Immature natural killer cell (primary cell): ENCODE results near the gene ST14. TPM values are rescaled to one million over a fixed set of nuclear protein-coding genes. Genes with fewer than 3 reads are reported as not detected.
A peak's percentile ranks its signal among the peaks of the same experiment; 100 is the strongest.

ENCODE experiments used
- DNase-seq, 3 donors: peaks; one replicate each; pipeline ENCODE4 v3.0.0; 2022; ENCODE audit warnings: mixed read lengths in 1 of 3
- H3K27ac Mint-ChIP-seq, 6 donors: one replicate each; pipeline ENCODE4 v1.8.0; 2020; ENCODE audit warnings: mixed read lengths in 6 of 6, mild to moderate bottlenecking in 5 of 6, inconsistent platforms in 4 of 6, moderate library complexity in 3 of 6
- H3K27me3 Mint-ChIP-seq, 3 donors: one replicate each; pipeline ENCODE4 v1.8.0; 2020 to 2021; ENCODE audit warnings: low read depth in 3 of 3, mild to moderate bottlenecking in 3 of 3, mixed read lengths in 3 of 3, moderate library complexity in 3 of 3, inconsistent platforms in 1 of 3
- H3K36me3 Mint-ChIP-seq, 3 donors: one replicate each; pipeline ENCODE4 v1.8.0; 2020; ENCODE audit warnings: mixed read lengths in 3 of 3, inconsistent platforms in 2 of 3, mild to moderate bottlenecking in 2 of 3
- H3K4me1 Mint-ChIP-seq, 2 donors: one replicate each; pipeline ENCODE4 v1.8.0; 2020; ENCODE audit warnings: inconsistent platforms in 2 of 2, mild to moderate bottlenecking in 2 of 2, mixed read lengths in 2 of 2, moderate library complexity in 1 of 2
- H3K4me3 Mint-ChIP-seq, 5 donors: one replicate each; pipeline ENCODE4 v1.8.0; 2020; ENCODE audit warnings: mild to moderate bottlenecking in 5 of 5, mixed read lengths in 5 of 5, inconsistent platforms in 3 of 5, moderate library complexity in 3 of 5
- H3K9me3 Mint-ChIP-seq, 6 donors: one replicate each; pipeline ENCODE4 v1.8.0; 2020; ENCODE audit warnings: mild to moderate bottlenecking in 6 of 6, mixed read lengths in 6 of 6, inconsistent platforms in 4 of 6, moderate library complexity in 3 of 6
- polyA plus RNA-seq, 3 donors: library from polyadenylated mRNA; unstranded; fragments of 300-500 nt; fragmentation: Illumina TruSeq; gene quantifications; one replicate each; pipeline ENCODE4 v1.2.3, GENCODE V29; 2021

ST14 gene
- polyA plus RNA-seq, 3 donors from 2014 or later: 0.54 to 3.6 (median 2.8) TPM

DNA sequence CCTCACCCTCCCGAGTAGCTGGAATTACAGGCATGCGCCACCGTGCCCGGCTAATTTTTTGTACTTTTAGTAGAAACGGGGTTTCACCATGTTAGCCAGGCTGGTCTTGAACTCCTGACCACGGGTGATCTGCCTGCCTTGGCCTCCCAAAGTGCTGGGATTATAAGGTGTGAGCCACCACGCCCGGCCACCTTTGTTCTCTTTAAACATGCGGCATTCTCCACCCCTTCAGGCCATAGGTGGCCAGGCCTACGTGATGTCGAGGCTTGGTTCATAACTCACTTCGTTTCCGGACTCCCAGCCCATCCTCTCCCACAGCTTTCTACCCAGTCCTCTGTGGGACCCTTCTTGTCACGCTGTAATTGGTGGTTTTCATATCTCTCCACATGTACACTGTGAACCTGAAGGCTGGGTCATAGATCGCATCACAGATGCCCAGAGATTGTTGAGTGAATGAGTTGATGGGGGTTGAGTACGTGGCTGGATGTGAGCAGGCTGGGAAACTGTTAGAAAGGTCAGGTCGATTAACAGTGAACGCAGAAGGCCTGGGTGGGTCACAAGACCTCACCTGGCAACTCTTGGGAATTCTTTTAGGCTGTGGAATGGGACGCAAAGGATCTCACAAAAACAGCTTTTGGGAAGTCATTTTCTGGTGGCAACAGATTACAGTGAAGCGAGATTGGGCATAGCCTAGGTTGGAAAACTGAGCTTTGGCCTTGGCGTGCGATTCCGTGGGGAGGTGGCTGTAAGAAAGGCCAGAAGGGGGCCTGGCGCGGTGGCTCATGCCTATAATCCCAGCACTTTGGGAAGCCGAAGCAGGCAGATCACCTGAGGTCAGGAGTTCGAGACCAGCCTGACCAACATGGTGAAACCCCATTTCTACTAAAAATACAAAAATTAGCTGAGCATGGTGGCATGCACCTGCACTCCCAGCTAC, 44.5 kb downstream of the ST14 start:
- Mint-ChIP-seq H3K4me3 (no peak overlapping the region), H3K27me3 (peaks cover 0 to 6% (median 5%) of the 10 kb centered on the region in 3 donors), H3K9me3 (no peaks in the 10 kb centered on the region), H3K4me1 (no peaks in the 10 kb centered on the region), H3K36me3 (no peaks in the 10 kb centered on the region), H3K27ac (no peak overlapping the region)
- no peak for DNase-seq

DNA sequence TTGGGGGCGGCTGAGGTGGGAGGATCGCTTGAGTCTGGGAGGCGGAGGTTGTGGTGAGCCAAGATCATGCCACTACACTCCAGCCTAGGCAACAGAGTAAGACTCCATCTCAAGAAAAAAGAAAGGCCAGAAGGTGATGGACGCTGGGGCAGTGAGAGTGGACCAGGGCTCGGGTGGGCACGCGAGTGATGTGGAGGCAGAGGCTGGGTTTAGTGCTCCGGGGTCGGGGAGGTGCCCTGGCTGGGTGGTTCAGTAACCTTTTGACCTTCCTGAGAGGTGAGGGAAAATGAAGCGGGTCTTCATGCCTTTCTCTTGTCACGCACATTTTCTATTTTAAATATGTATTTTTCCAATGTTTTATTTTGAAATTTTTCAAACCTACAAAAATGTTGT, 45.1 kb downstream of the ST14 start:
- no peak overlapping the region for H3K4me3 Mint-ChIP-seq
- H3K4me1 Mint-ChIP-seq: no peaks in the 10 kb centered on the region
- no peaks in the 10 kb centered on the region for H3K9me3 Mint-ChIP-seq
- H3K27ac Mint-ChIP-seq: no peak overlapping the region
- H3K27me3 Mint-ChIP-seq: peaks cover 0 to 6% (median 5%) of the 10 kb centered on the region in 3 donors
- no peak for DNase-seq
- H3K36me3 Mint-ChIP-seq: no peaks in the 10 kb centered on the region

DNA sequence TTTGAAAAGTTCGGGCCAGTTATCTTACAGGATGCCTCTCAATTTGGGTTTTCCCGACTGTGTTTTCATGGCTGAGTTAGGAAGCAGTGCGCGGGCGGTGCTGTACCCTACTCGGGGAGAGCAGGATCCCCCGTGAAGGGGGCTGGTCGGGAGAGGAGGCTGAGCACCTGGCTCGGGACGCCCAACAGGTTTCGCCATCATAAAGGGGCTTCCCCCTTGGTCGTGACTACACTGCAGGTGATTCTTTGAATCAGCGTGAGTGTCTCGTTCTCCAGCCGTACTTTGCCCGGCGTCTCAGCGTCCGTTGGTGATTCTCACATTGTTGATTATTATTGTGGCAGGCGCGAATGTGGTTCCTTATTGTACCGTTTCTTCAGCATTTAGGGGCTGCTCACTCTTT, 46.6 kb downstream of the ST14 start:
- no peak overlapping the region for H3K4me3 Mint-ChIP-seq
- DNase-seq: no peak
- H3K36me3 Mint-ChIP-seq: no peaks in the 10 kb centered on the region
- H3K27me3 Mint-ChIP-seq: peaks cover 0 to 9% (median 5%) of the 10 kb centered on the region in 3 donors
- no peaks in the 10 kb centered on the region for H3K9me3 Mint-ChIP-seq
- no peak overlapping the region for H3K27ac Mint-ChIP-seq
- no peaks in the 10 kb centered on the region for H3K4me1 Mint-ChIP-seq

DNA sequence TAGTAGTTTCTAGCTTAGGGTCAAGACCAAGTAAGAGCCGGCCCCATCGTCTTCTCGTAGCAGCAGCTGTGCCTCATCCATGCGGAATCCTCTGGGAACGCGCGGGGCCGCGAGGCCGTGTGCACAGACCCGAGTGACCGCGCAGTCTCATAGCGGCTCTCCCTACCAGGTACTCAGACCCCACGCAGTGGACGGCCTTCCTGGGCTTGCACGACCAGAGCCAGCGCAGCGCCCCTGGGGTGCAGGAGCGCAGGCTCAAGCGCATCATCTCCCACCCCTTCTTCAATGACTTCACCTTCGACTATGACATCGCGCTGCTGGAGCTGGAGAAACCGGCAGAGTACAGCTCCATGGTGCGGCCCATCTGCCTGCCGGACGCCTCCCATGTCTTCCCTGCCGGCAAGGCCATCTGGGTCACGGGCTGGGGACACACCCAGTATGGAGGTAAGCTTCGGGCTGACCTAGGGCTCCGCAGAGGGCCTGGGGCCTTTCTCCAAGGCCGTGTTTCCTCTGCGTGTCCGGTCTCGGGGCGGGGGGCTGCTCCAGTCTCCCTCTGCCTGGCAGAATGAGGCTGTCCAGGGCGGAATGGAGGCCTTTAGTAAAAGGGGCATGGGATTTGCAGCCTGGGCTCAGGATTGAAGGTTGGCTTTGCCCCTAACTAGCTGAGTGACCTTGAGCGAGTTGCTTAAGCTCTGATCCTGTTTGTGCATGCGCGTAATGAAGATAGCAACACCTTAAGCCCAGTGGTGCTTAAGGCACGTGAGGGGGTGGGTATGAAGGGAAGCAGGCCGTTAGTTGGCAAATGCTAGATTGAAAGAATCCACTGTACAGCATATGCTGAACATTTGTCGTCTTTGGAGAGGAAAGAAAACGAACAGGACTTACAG, 48.9 kb downstream of the ST14 start:
- no peak overlapping the region for H3K27ac Mint-ChIP-seq
- DNase-seq: no peak

DNA sequence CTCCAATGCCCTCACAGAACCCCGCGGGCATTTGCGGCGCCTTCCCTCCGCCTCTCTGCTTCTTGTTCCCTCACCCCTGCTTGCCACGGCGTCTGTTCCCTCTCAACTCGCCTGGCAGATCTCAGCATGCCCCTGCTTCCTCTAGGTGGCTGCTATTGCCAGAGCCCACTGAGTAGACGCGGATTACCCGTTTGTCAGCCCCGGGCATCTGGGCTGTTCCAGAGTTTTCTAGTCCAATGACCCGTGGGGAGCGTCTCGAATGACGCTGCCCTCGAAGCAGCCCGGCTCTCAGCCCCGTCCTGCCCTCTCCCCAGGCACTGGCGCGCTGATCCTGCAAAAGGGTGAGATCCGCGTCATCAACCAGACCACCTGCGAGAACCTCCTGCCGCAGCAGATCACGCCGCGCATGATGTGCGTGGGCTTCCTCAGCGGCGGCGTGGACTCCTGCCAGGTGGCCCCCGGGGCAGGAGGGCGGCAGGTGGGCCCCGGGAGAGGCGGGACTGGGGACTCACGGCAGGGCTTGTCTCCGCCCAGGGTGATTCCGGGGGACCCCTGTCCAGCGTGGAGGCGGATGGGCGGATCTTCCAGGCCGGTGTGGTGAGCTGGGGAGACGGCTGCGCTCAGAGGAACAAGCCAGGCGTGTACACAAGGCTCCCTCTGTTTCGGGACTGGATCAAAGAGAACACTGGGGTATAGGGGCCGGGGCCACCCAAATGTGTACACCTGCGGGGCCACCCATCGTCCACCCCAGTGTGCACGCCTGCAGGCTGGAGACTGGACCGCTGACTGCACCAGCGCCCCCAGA, 49.7 kb downstream of the ST14 start:
- Mint-ChIP-seq H3K9me3 (no peaks in the 10 kb centered on the region), H3K4me1 (peaks cover 4 to 9% of the 10 kb centered on the region in 2 donors), H3K27ac (no peak overlapping the region), H3K36me3 (no peaks in the 10 kb centered on the region), H3K4me3 (no peak overlapping the region), H3K27me3 (peaks cover 0 to 9% (median 6%) of the 10 kb centered on the region in 3 donors)
- DNase-seq: no peak

More for the DNA sequence above, 48.9 kb downstream of the ST14 start:
- peaks cover 0 to 5% of the 10 kb centered on the region in 2 donors for H3K4me1 Mint-ChIP-seq
- no peaks in the 10 kb centered on the region for H3K36me3 Mint-ChIP-seq
- peaks cover 0 to 9% (median 9%) of the 10 kb centered on the region in 3 donors for H3K27me3 Mint-ChIP-seq
- no peak overlapping the region for H3K4me3 Mint-ChIP-seq
- no peaks in the 10 kb centered on the region for H3K9me3 Mint-ChIP-seq

DNA sequence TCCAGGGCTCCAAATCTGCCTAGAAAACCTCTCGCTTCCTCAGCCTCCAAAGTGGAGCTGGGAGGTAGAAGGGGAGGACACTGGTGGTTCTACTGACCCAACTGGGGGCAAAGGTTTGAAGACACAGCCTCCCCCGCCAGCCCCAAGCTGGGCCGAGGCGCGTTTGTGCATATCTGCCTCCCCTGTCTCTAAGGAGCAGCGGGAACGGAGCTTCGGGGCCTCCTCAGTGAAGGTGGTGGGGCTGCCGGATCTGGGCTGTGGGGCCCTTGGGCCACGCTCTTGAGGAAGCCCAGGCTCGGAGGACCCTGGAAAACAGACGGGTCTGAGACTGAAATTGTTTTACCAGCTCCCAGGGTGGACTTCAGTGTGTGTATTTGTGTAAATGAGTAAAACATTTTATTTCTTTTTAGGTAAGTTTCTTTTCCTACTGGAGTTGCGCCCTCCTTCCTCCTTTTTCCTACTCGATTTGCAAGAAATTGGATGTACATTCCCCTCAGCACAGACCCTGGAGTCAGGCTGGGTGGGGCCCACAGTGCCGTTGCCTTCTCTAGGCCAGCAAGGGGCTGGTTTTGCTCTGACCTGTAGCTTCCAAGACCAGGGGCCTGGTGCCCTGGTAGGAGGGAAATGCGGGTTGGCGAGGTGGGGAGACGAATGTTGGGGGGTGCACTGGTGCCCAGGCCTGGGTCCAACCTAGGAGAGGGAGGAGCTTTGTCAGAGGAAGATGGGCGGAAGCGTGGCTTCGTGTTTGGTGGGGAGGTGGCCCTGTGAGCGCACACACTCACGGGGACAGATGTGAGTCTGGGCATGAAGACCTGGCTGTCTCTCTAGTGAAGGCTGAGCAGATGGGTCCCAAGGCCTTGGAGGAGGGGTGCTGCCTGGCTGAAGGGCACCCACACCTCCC, 50.6 kb downstream of the ST14 start:
- no peak for DNase-seq
- Mint-ChIP-seq H3K4me1 (peaks cover 4 to 9% of the 10 kb centered on the region in 2 donors), H3K27me3 (peaks cover 1 to 9% (median 6%) of the 10 kb centered on the region in 3 donors), H3K4me3 (no peak overlapping the region), H3K9me3 (no peaks in the 10 kb centered on the region), H3K27ac (peak overlapping the region in 1 of 6 donors; percentile 86), H3K36me3 (no peaks in the 10 kb centered on the region)

DNA sequence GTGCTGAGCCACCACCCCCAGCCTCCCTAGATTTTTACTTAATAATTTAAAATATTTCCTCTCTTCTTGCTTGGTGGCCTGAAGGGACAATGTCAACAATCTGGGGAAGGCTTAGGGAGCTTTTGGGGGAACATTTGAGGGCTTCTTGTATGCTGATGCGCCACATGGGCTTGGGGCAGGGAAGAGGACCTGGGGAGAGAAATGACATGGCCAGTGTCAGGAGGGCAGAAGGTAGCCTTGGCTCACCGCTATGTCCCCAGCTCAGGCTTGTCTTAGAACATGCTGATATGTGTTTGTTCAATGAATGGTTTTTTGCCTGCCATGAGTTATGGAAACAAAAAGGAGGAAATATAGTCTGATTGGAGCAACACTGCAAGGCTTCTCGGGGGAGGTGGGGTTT, 51.6 kb downstream of the ST14 start:
- Mint-ChIP-seq H3K4me1 (peaks cover 4 to 9% of the 10 kb centered on the region in 2 donors), H3K36me3 (no peaks in the 10 kb centered on the region), H3K4me3 (no peak overlapping the region), H3K27me3 (peaks cover 2 to 9% (median 5%) of the 10 kb centered on the region in 3 donors), H3K9me3 (no peaks in the 10 kb centered on the region), H3K27ac (no peak overlapping the region)
- no peak for DNase-seq

DNA sequence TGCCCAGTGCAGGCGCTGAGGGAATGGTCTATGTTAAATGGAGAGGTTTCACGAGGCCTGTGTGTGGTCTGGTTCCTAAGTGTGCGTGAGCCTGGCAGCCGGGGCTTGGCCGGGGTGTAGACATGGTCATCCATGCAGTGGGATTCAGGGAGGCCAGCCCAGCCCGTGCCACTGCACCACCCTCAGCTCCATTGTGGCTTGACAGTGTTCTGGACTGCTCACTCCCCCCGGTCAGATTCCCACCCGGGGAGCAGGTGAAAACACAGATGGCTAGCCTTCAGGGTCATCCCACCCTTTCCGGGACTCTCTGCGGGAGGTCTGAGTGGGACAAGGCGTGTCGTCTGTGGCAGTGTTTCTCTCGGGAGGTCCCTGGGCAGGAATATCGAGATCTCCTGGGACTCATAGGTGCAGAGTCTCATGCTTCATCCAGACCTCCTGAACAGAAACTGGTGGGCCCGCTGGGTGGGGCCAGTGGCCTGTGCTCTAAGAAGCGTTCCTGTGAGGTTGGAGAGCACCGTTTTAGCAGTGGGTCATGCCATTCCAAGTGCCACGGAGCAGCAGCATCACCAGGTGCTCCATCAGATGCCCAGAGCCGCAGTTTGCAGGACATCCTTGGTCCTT, 52.3 kb downstream of the ST14 start:
- Mint-ChIP-seq H3K27ac (no peak overlapping the region), H3K4me1 (peaks cover 4 to 9% of the 10 kb centered on the region in 2 donors), H3K9me3 (no peaks in the 10 kb centered on the region), H3K36me3 (no peaks in the 10 kb centered on the region), H3K27me3 (peaks cover 2 to 10% (median 3%) of the 10 kb centered on the region in 3 donors), H3K4me3 (no peak overlapping the region)
- no peak for DNase-seq

DNA sequence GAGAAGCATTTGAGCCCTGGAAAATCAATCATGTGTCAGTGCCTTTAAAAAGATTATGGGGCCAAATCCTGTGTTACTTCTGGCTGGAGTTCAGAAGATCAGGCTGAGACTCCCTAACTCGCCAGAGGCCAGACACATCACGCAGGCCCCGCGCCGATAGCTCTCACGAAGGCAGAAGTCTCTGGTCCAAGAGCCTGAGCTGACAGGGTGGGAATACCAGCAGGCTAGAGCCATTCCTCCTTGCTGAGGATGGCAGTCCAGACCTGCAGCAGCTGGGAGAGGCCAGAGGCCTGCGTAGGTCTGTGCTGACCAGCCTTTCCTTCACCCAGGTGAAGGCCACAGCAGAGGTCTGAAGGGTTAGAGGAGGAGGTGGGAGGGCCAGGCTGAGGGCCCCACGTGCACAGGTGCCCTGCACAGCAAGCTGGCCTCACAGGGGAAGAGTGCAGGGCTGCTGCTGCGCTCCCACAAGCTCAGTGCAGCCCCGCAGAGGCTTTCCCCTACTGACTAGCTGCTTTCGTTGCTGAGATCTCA, 52.9 kb downstream of the ST14 start:
- Mint-ChIP-seq H3K4me1 (peaks cover 4 to 9% of the 10 kb centered on the region in 2 donors), H3K27me3 (peaks cover 2 to 10% (median 3%) of the 10 kb centered on the region in 3 donors), H3K36me3 (no peaks in the 10 kb centered on the region), H3K4me3 (no peak overlapping the region), H3K27ac (no peak overlapping the region), H3K9me3 (no peaks in the 10 kb centered on the region)
- no peak for DNase-seq

DNA sequence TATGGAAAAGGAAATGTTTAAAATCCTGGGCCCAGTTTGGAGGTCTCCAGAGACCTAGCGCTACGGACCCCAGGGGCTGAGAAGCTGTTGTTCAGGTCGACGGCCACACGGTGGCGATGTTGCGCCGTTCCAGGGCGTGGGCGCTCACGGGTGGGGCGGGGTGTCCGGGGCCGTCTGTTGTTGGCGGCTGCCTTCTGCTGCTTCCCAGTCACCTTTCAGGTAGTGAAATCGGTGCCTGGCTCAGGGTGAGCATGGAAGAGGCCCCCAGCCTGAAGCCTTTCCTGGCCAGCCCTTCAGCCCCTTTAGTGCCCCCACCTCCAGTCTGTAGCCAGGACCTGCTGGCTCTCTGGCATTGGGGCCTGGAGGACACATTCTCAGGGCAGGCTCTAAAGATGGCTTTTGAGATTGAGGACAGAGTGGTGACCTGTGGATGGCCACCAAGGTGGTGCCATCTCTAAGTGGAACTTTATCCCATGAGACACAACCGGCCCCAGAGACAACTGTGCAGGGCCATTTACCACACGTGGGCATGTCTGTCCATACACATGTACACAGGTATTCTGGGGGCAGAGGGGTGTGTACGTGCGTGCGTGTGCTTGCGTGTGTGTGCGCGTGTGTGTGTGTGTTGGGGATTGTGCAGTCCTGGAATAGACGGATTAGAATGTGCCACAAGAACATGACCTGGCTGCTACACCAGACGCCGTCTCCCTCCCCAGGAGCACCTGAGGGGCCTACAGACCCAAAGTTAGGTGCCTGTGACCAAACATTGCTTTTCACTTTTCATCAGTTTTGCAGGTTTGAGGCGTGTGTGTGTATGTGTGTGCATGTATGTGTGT, 53.8 kb downstream of the ST14 start:
- Mint-ChIP-seq H3K9me3 (no peaks in the 10 kb centered on the region), H3K4me3 (peak overlapping the region in 2 of 5 donors; percentile 4 to 17), H3K4me1 (peaks cover 4 to 9% of the 10 kb centered on the region in 2 donors), H3K27me3 (peaks cover 2 to 10% (median 6%) of the 10 kb centered on the region in 3 donors), H3K36me3 (no peaks in the 10 kb centered on the region), H3K27ac (no peak overlapping the region)
- DNase-seq: peak; percentile 66 to 73 (median 67)

DNA sequence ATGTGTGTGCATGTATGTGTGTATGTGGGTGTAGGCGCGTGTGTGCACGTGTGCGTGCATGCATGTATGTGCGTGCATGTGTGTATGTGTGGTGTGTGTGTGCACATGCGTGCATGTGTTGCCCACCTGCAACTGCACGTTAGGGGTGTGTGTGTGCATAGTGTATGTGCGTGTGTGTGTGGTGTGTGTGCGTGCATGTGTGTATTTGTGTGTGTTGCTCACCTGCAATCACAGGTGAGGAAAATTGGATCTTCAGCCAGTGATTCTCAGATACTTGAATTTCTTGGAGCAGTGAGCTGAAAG, 54.3 kb downstream of the ST14 start:
- peaks cover 4 to 9% of the 10 kb centered on the region in 2 donors for H3K4me1 Mint-ChIP-seq
- H3K4me3 Mint-ChIP-seq: no peak overlapping the region
- no peak overlapping the region for H3K27ac Mint-ChIP-seq
- peaks cover 2 to 10% (median 7%) of the 10 kb centered on the region in 3 donors for H3K27me3 Mint-ChIP-seq
- no peak for DNase-seq
- H3K9me3 Mint-ChIP-seq: no peaks in the 10 kb centered on the region
- H3K36me3 Mint-ChIP-seq: no peaks in the 10 kb centered on the region
